Measurements from ENCODE around the gene IL16. TPM values are rescaled to one million over a fixed set of nuclear protein-coding genes. Genes with fewer than 3 reads are reported as not detected.
"Not testable (repeated sequence)": the region's sequence is repeated elsewhere in the genome, so short reads cannot be mapped to it uniquely, and the experiment has no call there.

Gene IL16
- total and polyA plus RNA-seq, 2 donors (not counting 1 experiment from before 2014, with no cell fraction given), result 181 to 287 TPM

DNA sequence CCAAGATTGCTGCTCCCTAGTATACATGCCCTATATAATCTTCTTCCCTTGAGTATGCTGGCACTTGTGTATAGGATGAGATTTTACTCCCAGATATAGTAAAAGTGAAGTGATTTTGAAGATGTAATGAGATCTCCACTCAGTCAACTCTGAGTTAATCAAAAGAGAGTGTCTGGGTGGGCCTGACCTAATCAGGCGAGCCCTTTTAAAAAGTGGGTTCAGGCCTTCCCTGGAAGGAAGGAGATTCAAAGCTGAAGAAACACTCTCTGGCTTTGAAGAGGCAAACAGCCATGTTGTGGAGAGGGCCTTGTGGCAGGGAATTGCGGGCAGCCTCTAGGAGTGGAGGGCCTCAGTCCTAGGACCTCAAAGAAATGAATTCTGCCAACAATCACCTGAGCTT lies 132.8 kb downstream of the IL16 start:
- Histone ChIP-seq H3K9me3 (ENCODE audit: control extremely low read depth in 1 of 3, control insufficient read depth in 2 of 3, insufficient read depth in 1 of 3, low read length in 2 of 3) (no peaks in the 10 kb centered on the region), H3K4me2 (replicated peaks; ENCODE audit: low read depth, low read length, poor library complexity, severe bottlenecking) (no peak overlapping the region), H3K79me2 (ENCODE audit: control insufficient read depth, insufficient read depth, low read length) (peaks cover 16% of the 10 kb centered on the region), H3K36me3 (replicated peaks in 1 of 2; ENCODE audit: control extremely low read depth in 1 of 2, control insufficient read depth in 1 of 2, extremely low read depth in 1 of 2, insufficient read depth in 2 of 2, low read length in 1 of 2) (no peaks in the 10 kb centered on the region), H3K4me3 (ENCODE audit: control extremely low read depth in 1 of 5, extremely low read depth in 1 of 5, insufficient read depth in 1 of 5, low read depth in 2 of 5, low read length in 4 of 5) (no peak overlapping the region), H4K20me1 (ENCODE audit: control insufficient read depth, insufficient read depth, low read length, poor library complexity, severe bottlenecking) (no peaks in the 10 kb centered on the region), H3K9ac (ENCODE audit: low read length) (no peak overlapping the region), H2AFZ (ENCODE audit: insufficient read depth, low read depth, low read length, poor library complexity, severe bottlenecking) (no peak overlapping the region), H3K4me1 (ENCODE audit: control insufficient read depth in 2 of 2, insufficient read depth in 2 of 2, low read length in 2 of 2) (peaks cover 6 to 12% of the 10 kb centered on the region in 2 donors), H3K27ac (ENCODE audit: low read length in 2 of 2) (no peak overlapping the region), H3K27me3 (replicated peaks in 1 of 4; ENCODE audit: control extremely low read depth in 1 of 4, control insufficient read depth in 3 of 4, insufficient read depth in 4 of 4, low read length in 3 of 4) (no peaks in the 10 kb centered on the region)
- no peak for ATAC-seq (ENCODE audit: low read depth)
- Mint-ChIP-seq H3K27me3 (no peaks in the 10 kb centered on the region), H3K9me3 (ENCODE audit: insufficient read depth) (no peaks in the 10 kb centered on the region), H3K27ac (no peak overlapping the region), H3K4me3 (no peak overlapping the region), H3K4me1 (peaks cover 10% of the 10 kb centered on the region)
- intact Hi-C loops (cut with micrococcal nuclease), result no loop called here
- ChIA-PET CTCF (interaction anchor here (1.2 to 20.0 kb wide), 3 partner anchors 27 to 64 kb away, joined by 4 to 306 read pairs (median 5); no protein-coding TSS in a partner anchor), POLR2A (no interaction called here)
- TF ChIP-seq, protein P1, sequence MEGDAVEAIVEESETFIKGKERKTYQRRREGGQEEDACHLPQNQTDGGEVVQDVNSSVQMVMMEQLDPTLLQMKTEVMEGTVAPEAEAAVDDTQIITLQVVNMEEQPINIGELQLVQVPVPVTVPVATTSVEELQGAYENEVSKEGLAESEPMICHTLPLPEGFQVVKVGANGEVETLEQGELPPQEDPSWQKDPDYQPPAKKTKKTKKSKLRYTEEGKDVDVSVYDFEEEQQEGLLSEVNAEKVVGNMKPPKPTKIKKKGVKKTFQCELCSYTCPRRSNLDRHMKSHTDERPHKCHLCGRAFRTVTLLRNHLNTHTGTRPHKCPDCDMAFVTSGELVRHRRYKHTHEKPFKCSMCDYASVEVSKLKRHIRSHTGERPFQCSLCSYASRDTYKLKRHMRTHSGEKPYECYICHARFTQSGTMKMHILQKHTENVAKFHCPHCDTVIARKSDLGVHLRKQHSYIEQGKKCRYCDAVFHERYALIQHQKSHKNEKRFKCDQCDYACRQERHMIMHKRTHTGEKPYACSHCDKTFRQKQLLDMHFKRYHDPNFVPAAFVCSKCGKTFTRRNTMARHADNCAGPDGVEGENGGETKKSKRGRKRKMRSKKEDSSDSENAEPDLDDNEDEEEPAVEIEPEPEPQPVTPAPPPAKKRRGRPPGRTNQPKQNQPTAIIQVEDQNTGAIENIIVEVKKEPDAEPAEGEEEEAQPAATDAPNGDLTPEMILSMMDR (IDR thresholded peaks at IDR 0.05), result no peak
- no peak for TF ChIP-seq EZH2 (IDR thresholded peaks at IDR 0.05; ENCODE audit: borderline replicate concordance, insufficient read depth, low read depth, low read length, poor library complexity, severe bottlenecking)
- WGBS (ENCODE audit: insufficient coverage), result 100% methylated on average over 1 of the region's 2 CpGs
- DNase-seq, result no peak

DNA sequence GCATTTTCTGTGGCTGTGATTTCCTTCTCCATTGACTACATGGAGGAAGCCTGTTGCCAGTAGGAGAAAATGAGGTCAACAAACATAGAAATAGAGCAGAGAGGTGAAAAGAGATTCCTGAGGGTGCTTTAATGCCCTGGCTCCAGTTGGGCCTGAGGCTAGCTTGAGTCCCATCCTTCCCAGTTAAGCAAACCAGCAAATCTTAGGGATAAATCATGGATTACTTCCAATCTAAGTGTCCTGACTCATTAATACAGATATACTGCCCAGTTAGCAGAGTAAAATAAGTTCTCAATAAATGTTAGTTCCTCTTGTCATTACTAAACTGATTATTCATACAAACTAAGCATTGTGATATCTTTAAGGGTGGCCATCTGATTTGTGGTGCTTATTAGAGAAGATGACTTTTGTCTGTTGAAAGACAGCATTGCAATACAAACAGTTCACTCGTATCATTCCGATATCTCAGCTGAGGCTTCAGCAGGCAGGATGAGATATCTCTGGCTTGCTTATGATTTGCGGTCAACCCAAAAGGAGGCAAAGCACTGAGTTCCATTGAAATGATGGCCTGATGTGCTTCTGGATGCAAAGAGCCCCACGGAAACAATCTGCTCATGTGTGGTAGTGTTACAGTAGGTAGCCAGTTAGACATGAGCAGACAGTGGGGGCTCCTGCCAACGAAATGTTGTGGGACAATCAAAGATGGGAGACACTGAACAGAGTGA lies 133.8 kb downstream of the IL16 start:
- DNase-seq (no peak), ATAC-seq (ENCODE audit: low read depth) (no peak)
- no peaks in the 10 kb centered on the region for H3K27me3 Mint-ChIP-seq
- H4K20me1 ChIP-seq (ENCODE audit: control insufficient read depth, insufficient read depth, low read length, poor library complexity, severe bottlenecking), result no peaks in the 10 kb centered on the region
- H3K27me3 ChIP-seq (replicated peaks in 1 of 4; ENCODE audit: control extremely low read depth in 1 of 4, control insufficient read depth in 3 of 4, insufficient read depth in 4 of 4, low read length in 3 of 4), result no peaks in the 10 kb centered on the region
- WGBS (ENCODE audit: insufficient coverage), result 88% methylated on average over 5 of the region's 5 CpGs
- H3K4me2 ChIP-seq (replicated peaks; ENCODE audit: low read depth, low read length, poor library complexity, severe bottlenecking), result no peak overlapping the region
- no peaks in the 10 kb centered on the region for H3K9me3 ChIP-seq (ENCODE audit: control extremely low read depth in 1 of 3, control insufficient read depth in 2 of 3, insufficient read depth in 1 of 3, low read length in 2 of 3)
- no peak for TF ChIP-seq EZH2 (IDR thresholded peaks at IDR 0.05; ENCODE audit: borderline replicate concordance, insufficient read depth, low read depth, low read length, poor library complexity, severe bottlenecking)
- TF ChIP-seq, protein P1 (IDR thresholded peaks at IDR 0.05), result no peak
- peaks cover 6% of the 10 kb centered on the region for H3K79me2 ChIP-seq (ENCODE audit: control insufficient read depth, insufficient read depth, low read length)
- H3K4me1 Mint-ChIP-seq, result peaks cover 6% of the 10 kb centered on the region
- no peak overlapping the region for H3K27ac Mint-ChIP-seq
- H2AFZ ChIP-seq (ENCODE audit: insufficient read depth, low read depth, low read length, poor library complexity, severe bottlenecking), result no peak overlapping the region
- CTCF ChIA-PET, result interaction anchor here (1.2 to 20.0 kb wide), 3 partner anchors 55 to 65 kb away, joined by 4 to 306 read pairs (median 119); no protein-coding TSS in a partner anchor
- intact Hi-C loops (cut with micrococcal nuclease), result no loop called here
- H3K4me1 ChIP-seq (ENCODE audit: control insufficient read depth in 2 of 2, insufficient read depth in 2 of 2, low read length in 2 of 2), result peaks cover 0 to 4% of the 10 kb centered on the region in 2 donors
- POLR2A ChIA-PET, result no interaction called here
- H3K9me3 Mint-ChIP-seq (ENCODE audit: insufficient read depth), result no peaks in the 10 kb centered on the region
- no peak overlapping the region for H3K27ac ChIP-seq (ENCODE audit: low read length in 2 of 2)
- peak overlapping the region; percentile 42 for H3K4me3 Mint-ChIP-seq
- H3K4me3 ChIP-seq (ENCODE audit: control extremely low read depth in 1 of 5, extremely low read depth in 1 of 5, insufficient read depth in 1 of 5, low read depth in 2 of 5, low read length in 4 of 5), result no peak overlapping the region
- H3K9ac ChIP-seq (ENCODE audit: low read length), result no peak overlapping the region
- no peaks in the 10 kb centered on the region for H3K36me3 ChIP-seq (replicated peaks in 1 of 2; ENCODE audit: control extremely low read depth in 1 of 2, control insufficient read depth in 1 of 2, extremely low read depth in 1 of 2, insufficient read depth in 2 of 2, low read length in 1 of 2)

DNA sequence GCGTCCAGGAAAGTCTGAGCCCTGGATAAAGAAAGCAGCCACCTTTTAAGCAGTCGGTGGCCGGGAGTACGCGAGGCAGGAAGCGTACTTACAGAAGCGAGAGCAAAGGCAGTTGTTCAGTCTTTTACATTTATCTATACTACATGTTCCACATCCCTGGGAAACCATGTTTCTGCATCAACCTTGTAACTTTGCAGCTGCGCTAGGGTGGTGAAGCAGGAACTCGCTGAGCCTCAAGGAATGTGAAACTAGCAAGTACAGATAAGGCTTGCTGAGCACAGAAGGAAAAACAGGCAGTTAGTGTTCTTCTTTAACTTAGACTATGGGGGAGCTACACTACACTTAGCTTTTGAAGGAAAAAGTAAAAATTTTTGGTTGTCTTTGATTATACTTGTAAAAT lies 134.5 kb downstream of the IL16 start:
- CTCF ChIA-PET, result interaction anchor here (9.2 to 20.0 kb wide), 2 partner anchors 56 to 64 kb away, joined by 119 to 306 read pairs; no protein-coding TSS in a partner anchor
- H3K4me1 Mint-ChIP-seq; H3K27me3 Mint-ChIP-seq; H3K9me3 Mint-ChIP-seq (ENCODE audit: insufficient read depth); H3K27me3 ChIP-seq (replicated peaks in 1 of 4; ENCODE audit: control extremely low read depth in 1 of 4, control insufficient read depth in 3 of 4, insufficient read depth in 4 of 4, low read length in 3 of 4); H3K9ac ChIP-seq (ENCODE audit: low read length); H2AFZ ChIP-seq (ENCODE audit: insufficient read depth, low read depth, low read length, poor library complexity, severe bottlenecking); H3K9me3 ChIP-seq (ENCODE audit: control extremely low read depth in 1 of 3, control insufficient read depth in 2 of 3, insufficient read depth in 1 of 3, low read length in 2 of 3); H3K4me3 ChIP-seq (ENCODE audit: control extremely low read depth in 1 of 5, extremely low read depth in 1 of 5, insufficient read depth in 1 of 5, low read depth in 2 of 5, low read length in 4 of 5); POLR2A ChIA-PET; H3K27ac ChIP-seq (ENCODE audit: low read length in 2 of 2); ATAC-seq (ENCODE audit: low read depth); H3K36me3 ChIP-seq (replicated peaks in 1 of 2; ENCODE audit: control extremely low read depth in 1 of 2, control insufficient read depth in 1 of 2, extremely low read depth in 1 of 2, insufficient read depth in 2 of 2, low read length in 1 of 2); H3K79me2 ChIP-seq (ENCODE audit: control insufficient read depth, insufficient read depth, low read length); H3K27ac Mint-ChIP-seq; intact Hi-C loops (cut with micrococcal nuclease); H3K4me2 ChIP-seq (replicated peaks; ENCODE audit: low read depth, low read length, poor library complexity, severe bottlenecking); H4K20me1 ChIP-seq (ENCODE audit: control insufficient read depth, insufficient read depth, low read length, poor library complexity, severe bottlenecking); H3K4me1 ChIP-seq (ENCODE audit: control insufficient read depth in 2 of 2, insufficient read depth in 2 of 2, low read length in 2 of 2); DNase-seq: not testable (repeated sequence)
- 50% methylated on average over 4 of the region's 9 CpGs for WGBS (ENCODE audit: insufficient coverage)
- peak overlapping the region; percentile 42 for H3K4me3 Mint-ChIP-seq
